ENCODE results near the gene LGALSL. TPM values are rescaled to one million over a fixed set of nuclear protein-coding genes. Genes with fewer than 3 reads are reported as not detected.
A peak's percentile ranks its signal among the peaks of the same experiment; 100 is the strongest.
"Not testable (repeated sequence)": the region's sequence is repeated elsewhere in the genome, so short reads cannot be mapped to it uniquely, and the experiment has no call there.

The LGALSL gene
- total RNA-seq, 4 donors from 2014 or later: 16.4 to 56.0 (median 33.5) TPM

DNA sequence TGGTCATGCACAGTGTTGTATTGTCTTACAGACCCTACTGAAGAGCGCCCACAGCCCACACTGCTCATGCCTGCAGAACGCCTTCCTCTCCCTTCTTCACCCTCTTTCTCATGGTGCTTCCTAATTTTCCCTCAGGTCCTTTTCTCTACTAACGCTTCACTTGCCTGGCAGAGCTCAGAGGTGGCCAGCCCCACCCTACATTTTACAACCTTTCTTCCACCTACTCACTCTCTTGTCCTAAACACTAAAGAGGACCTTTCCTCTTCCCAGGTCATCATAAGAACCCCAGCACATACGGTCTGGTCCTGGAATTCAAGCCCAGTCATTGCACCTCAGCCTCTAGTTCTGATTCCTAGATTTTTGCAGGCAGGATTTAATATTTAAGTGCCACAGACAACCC, 11.7 kb upstream of the LGALSL start:
- intact Hi-C loops (cut with DNase I): no loop called here
- Histone ChIP-seq H3K27ac (no peak overlapping the region), H3K4me1 (peaks cover 0 to 16% (median 0%) of the 10 kb centered on the region in 3 donors), H3K4me3 (no peak overlapping the region), H3K9me3 (no peaks in the 10 kb centered on the region), H3K36me3 (no peaks in the 10 kb centered on the region), H3K27me3 (no peaks in the 10 kb centered on the region)
- WGBS, 2 donors: 76 to 90% methylated on average over 4 of the region's 4 CpGs
- no peak for DNase-seq
- TF ChIP-seq POLR2A (IDR thresholded peaks at IDR 0.05): no peak
- TF ChIP-seq, protein P1, sequence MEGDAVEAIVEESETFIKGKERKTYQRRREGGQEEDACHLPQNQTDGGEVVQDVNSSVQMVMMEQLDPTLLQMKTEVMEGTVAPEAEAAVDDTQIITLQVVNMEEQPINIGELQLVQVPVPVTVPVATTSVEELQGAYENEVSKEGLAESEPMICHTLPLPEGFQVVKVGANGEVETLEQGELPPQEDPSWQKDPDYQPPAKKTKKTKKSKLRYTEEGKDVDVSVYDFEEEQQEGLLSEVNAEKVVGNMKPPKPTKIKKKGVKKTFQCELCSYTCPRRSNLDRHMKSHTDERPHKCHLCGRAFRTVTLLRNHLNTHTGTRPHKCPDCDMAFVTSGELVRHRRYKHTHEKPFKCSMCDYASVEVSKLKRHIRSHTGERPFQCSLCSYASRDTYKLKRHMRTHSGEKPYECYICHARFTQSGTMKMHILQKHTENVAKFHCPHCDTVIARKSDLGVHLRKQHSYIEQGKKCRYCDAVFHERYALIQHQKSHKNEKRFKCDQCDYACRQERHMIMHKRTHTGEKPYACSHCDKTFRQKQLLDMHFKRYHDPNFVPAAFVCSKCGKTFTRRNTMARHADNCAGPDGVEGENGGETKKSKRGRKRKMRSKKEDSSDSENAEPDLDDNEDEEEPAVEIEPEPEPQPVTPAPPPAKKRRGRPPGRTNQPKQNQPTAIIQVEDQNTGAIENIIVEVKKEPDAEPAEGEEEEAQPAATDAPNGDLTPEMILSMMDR (IDR thresholded peaks at IDR 0.05): no peak

DNA sequence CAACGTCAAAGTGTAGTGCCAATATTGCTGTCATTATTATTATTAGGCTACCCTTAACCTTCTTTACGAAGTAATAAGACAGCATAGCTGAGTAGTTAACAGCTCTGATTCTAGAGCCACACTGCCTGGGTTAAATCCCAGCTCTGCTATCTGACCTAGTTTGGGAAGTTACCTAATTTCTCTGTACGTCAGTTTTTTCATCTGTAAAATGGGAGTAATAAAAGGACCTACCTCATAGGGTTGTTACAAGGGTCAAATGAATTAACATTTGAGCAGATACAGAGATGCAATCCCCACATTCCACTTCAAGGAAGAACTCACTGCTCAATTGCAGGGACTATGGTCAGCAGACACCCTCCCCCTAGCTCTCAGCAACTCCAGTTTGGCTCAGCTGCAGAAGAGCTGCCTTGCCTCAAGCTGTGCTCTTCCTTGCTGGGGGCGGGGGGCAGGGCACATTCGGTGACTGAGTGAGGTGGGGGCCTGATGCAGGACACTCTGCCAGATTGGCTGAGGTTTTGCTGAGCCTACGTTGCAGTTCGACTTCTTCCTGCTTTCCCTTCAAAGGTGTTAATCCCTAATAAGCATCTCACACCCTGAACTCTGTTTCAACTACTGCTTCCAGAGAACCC, 11.0 kb upstream of the LGALSL start:
- Histone ChIP-seq H3K4me3 (no peak overlapping the region), H3K4me1 (peaks cover 0 to 16% (median 0%) of the 10 kb centered on the region in 3 donors), H3K27me3 (no peaks in the 10 kb centered on the region), H3K36me3 (no peaks in the 10 kb centered on the region), H3K27ac (no peak overlapping the region), H3K9me3 (no peaks in the 10 kb centered on the region)
- intact Hi-C loops (cut with DNase I): no loop called here
- no peak for DNase-seq
- 68 to 71% methylated on average over 5 of the region's 7 CpGs for WGBS, 2 donors
- TF ChIP-seq, protein P1 (IDR thresholded peaks at IDR 0.05): no peak
- TF ChIP-seq POLR2A (IDR thresholded peaks at IDR 0.05): no peak

DNA sequence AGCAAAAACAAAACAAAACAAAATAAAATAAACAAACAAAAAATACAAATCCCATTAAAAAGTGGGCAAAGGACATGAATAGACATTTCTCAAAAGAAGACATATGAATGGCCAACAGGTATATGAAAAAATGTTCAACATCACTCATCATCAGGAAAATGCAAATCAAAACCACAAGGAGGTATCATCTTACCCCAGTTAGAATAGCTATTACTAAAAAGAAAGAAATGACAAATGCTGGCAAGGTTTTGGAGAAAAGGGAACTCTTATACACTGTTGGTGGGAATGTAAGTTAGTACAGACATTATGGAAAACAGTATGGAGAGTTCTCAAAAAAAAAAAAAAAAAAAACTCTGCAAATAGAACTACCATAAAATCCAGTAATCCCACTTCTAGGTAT, 8.0 kb upstream of the LGALSL start:
- intact Hi-C loops (cut with DNase I); H3K4me3 ChIP-seq; H3K9me3 ChIP-seq; H3K27me3 ChIP-seq; H3K4me1 ChIP-seq; H3K27ac ChIP-seq; DNase-seq; H3K36me3 ChIP-seq: not testable (repeated sequence)

DNA sequence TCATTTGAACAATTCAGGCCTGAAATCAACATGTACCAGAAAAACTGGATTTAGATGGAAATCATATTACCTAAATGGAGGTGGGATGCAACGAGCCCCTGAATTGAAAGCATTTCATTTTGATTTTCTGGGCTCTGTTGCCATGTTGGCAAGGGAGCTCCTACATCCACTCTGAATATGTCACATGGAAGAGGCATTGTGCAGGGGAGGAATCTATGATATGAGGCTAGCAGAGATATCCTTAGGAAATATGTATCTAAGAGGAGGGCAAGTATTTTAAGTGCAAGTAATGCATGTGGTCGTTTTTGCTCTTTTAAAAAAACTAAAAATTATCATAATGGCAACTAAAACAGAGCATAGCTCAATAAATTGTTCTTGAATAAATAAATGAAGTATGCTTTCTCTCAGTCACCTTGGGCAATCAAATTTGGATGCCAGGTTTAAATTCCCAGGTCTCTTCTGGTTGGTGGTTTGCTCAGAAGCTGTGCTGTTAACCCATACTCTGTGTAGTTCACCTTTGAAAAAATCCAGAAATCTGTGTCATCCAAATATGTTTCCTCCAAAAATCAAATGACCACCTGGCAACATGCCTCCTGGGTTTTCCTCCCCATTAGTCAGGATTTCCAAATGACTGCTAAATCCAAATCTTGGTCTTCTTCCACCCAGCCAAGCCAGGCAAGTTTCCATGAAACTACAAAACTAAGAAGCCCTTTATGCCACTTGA, 6.5 kb upstream of the LGALSL start:
- Histone ChIP-seq H3K27me3 (no peaks in the 10 kb centered on the region), H3K4me3 (no peak overlapping the region), H3K36me3 (no peaks in the 10 kb centered on the region), H3K27ac (no peak overlapping the region), H3K4me1 (peaks cover 0 to 3% (median 0%) of the 10 kb centered on the region in 3 donors), H3K9me3 (no peaks in the 10 kb centered on the region)
- WGBS, 2 donors: 55 to 81% methylated on average over 2 of the region's 2 CpGs
- DNase-seq: no peak
- no peak for TF ChIP-seq POLR2A (IDR thresholded peaks at IDR 0.05)
- TF ChIP-seq, protein P1 (IDR thresholded peaks at IDR 0.05): no peak
- intact Hi-C loops (cut with DNase I): no loop called here

DNA sequence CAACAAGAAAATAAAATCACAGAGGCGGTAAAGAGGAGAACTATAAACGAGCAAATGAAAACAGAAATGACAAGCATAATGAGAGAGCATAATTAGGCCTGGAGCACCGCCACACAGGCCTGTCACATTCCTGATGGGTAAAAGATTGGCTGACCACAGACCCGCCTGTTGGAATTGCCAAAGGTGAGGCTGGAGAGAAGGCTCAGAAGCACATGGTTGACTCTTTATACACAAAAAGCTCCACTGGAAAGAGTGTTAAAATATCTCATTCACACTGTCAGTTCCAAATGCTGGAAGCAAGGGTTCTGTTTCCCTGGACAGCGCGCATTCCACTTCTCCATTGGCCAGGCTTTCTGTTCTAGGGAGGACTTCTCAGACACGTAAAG, 5.9 kb upstream of the LGALSL start:
- 60 to 72% methylated on average over 7 of the region's 7 CpGs for WGBS, 2 donors
- H3K27ac ChIP-seq: peak overlapping the region in 1 of 4 donors; percentile 22
- DNase-seq: no peak
- H3K4me3 ChIP-seq: no peak overlapping the region
- H3K27me3 ChIP-seq: no peaks in the 10 kb centered on the region
- TF ChIP-seq, protein P1 (IDR thresholded peaks at IDR 0.05): no peak
- TF ChIP-seq POLR2A (IDR thresholded peaks at IDR 0.05): no peak
- peaks cover 0 to 9% (median 5%) of the 10 kb centered on the region in 3 donors for H3K4me1 ChIP-seq
- intact Hi-C loops (cut with DNase I): no loop called here
- no peaks in the 10 kb centered on the region for H3K36me3 ChIP-seq
- H3K9me3 ChIP-seq: no peaks in the 10 kb centered on the region

All from esophagus squamous epithelium (tissue), 5 donors.